A673 (cell line): ENCODE measurements around the gene TECPR2. TPM values are rescaled to one million over a fixed set of nuclear protein-coding genes. Genes with fewer than 3 reads are reported as not detected.

Experiments
- BruUV-seq: library from RNA; stranded (reverse); fragments of 400-500 nt; replicated peaks from 2 replicates; lab custom pipeline; 2021; lab: Mats Ljungman, UMichigan
- CTCF ChIA-PET: fragments of 300-600 bp; sonication (Branson Sonifier 250); formaldehyde crosslinking; loops from one replicate; lab custom pipeline; 2022; ENCODE audit warnings: antibody characterized with exemption; lab: Charles Lee
- POLR2A ChIA-PET: fragments of 300-600 bp; sonication (Branson Sonifier 250); formaldehyde crosslinking; loops from one replicate; lab custom pipeline; 2022; ENCODE audit warnings: antibody characterized with exemption; ENCODE audit not compliant: low non-redundant PET; lab: Charles Lee
- DNase-seq: peaks from one replicate; pipeline ENCODE4 v3.0.0-alpha.2; 2015; ENCODE audit warnings: low spot score
- H3K27ac ChIP-seq: fragments of 200-600 bp; sonication (generic); 2 replicates; pipeline ENCODE4 v1.5.1; 2016; ENCODE audit warnings: mixed run types, low read depth, mild to moderate bottlenecking, mixed read lengths, antibody characterized with exemption, low read length; ENCODE audit not compliant: poor library complexity, severe bottlenecking
- H3K27me3 ChIP-seq: fragments of 200-600 bp; sonication (generic); replicated peaks from 2 replicates; pipeline ENCODE4 v1.6.1; 2017; ENCODE audit warnings: mixed run types, low read depth, mild to moderate bottlenecking, mixed read lengths, antibody characterized with exemption, low read length; ENCODE audit not compliant: insufficient read depth, poor library complexity
- H3K36me3 ChIP-seq: fragments of 200-600 bp; sonication (generic); 2 replicates; pipeline ENCODE4 v1.6.1; 2016; ENCODE audit warnings: mixed run types, mild to moderate bottlenecking, mixed read lengths, antibody characterized with exemption, low read length; ENCODE audit not compliant: insufficient read depth, poor library complexity, severe bottlenecking
- H3K4me1 ChIP-seq: fragments of 200-600 bp; sonication (generic); 2 replicates; pipeline ENCODE4 v1.6.1; 2017; ENCODE audit warnings: mixed run types, mild to moderate bottlenecking, mixed read lengths, antibody characterized with exemption, low read length; ENCODE audit not compliant: insufficient read depth, poor library complexity, severe bottlenecking
- H3K4me3 ChIP-seq: fragments of 200-600 bp; sonication (generic); 2 replicates; pipeline ENCODE4 v1.5.1; 2016; ENCODE audit warnings: low read depth, mixed run types, mild to moderate bottlenecking, mixed read lengths, low read length; ENCODE audit not compliant: poor library complexity, severe bottlenecking
- H3K9me3 ChIP-seq: fragments of 200-600 bp; sonication (generic); 2 replicates; pipeline ENCODE4 v1.6.1; 2016; ENCODE audit warnings: mixed run types, low read depth, mild to moderate bottlenecking, mixed read lengths, antibody characterized with exemption, low read length; ENCODE audit not compliant: poor library complexity, severe bottlenecking
- CTCF ChIP-seq: fragments of 300-800, 200-600 bp; sonication (generic); conservative IDR thresholded peaks from 2 replicates; pipeline ENCODE4 v1.5.1; 2017; ENCODE audit warnings: low read depth, mild to moderate bottlenecking, antibody characterized with exemption, low read length, moderate library complexity, mixed read lengths
- EZH2 ChIP-seq: fragments of 200-600 bp; sonication (generic); IDR thresholded peaks from 2 replicates; pipeline ENCODE4 v1.6.1; 2017; ENCODE audit warnings: borderline replicate concordance, low read depth, mild to moderate bottlenecking, mixed read lengths, antibody characterized with exemption, low read length; ENCODE audit not compliant: poor library complexity, severe bottlenecking
- intact Hi-C: fragments of 100-400 bp; cut with micrococcal nuclease; formaldehyde crosslinking; loops from one replicate; pipeline ENCODE4 v1.10.0; 2022; ENCODE audit not compliant: unreplicated experiment
- total RNA-seq: library from RNA; stranded (reverse); gene quantifications from 2 replicates; pipeline ENCODE4 v1.2.3, GENCODE V29; 2021

TECPR2 gene
- total RNA-seq, 1 experiment from 2014 or later, result 22.1 TPM

GRCh38 chr14:102500713-102501112 lies 138.0 kb downstream of the TECPR2 start:
- Histone ChIP-seq H3K4me3 (no peak overlapping the region), H3K27me3 (no peaks in the 10 kb centered on the region), H3K36me3 (peaks cover 1% of the 10 kb centered on the region), H3K4me1 (no peaks in the 10 kb centered on the region), H3K9me3 (no peaks in the 10 kb centered on the region), H3K27ac (peak overlapping the region; percentile 24)
- no TSS peak for BruUV-seq
- ChIA-PET CTCF (no interaction called here), POLR2A (no interaction called here)
- DNase-seq, result no peak
- TF ChIP-seq CTCF (no peak), EZH2 (no peak)
- intact Hi-C loops, result no loop called here

GRCh38 chr14:102501751-102502315 lies 139.1 kb downstream of the TECPR2 start:
- intact Hi-C loops, result no loop called here
- DNase-seq, result no peak

GRCh38 chr14:102502571-102502970 lies 139.8 kb downstream of the TECPR2 start:
- H3K9me3 ChIP-seq, result no peaks in the 10 kb centered on the region
- POLR2A ChIA-PET, result no interaction called here
- CTCF ChIA-PET, result no interaction called here

More at GRCh38 chr14:102501751-102502315, 139.1 kb downstream of the TECPR2 start:
- Histone ChIP-seq H3K36me3 (peaks cover 13% of the 10 kb centered on the region), H3K4me3 (no peak overlapping the region), H3K4me1 (no peaks in the 10 kb centered on the region), H3K27ac (no peak overlapping the region), H3K9me3 (no peaks in the 10 kb centered on the region), H3K27me3 (no peaks in the 10 kb centered on the region)
- POLR2A ChIA-PET, result no interaction called here
- TSS peak; percentile 38 for BruUV-seq
- TF ChIP-seq CTCF (peak; percentile 40), EZH2 (no peak)
- CTCF ChIA-PET, result no interaction called here

More at GRCh38 chr14:102502571-102502970, 139.8 kb downstream of the TECPR2 start:
- intact Hi-C loops, result no loop called here
- H3K4me1 ChIP-seq, result no peaks in the 10 kb centered on the region
- H3K36me3 ChIP-seq, result peaks cover 13% of the 10 kb centered on the region
- no peak overlapping the region for H3K4me3 ChIP-seq
- H3K27me3 ChIP-seq, result no peaks in the 10 kb centered on the region
- H3K27ac ChIP-seq, result no peak overlapping the region
- TF ChIP-seq CTCF (no peak), EZH2 (no peak)
- DNase-seq, result no peak
- no TSS peak for BruUV-seq
